RPMI7951 (cell line): ENCODE data around the gene COLEC11. TPM values are rescaled to one million over a fixed set of nuclear protein-coding genes. Genes with fewer than 3 reads are reported as not detected.
"Not testable (repeated sequence)": the region's sequence is repeated elsewhere in the genome, so short reads cannot be mapped to it uniquely, and the experiment has no call there.

ENCODE experiments used
- DNase-seq: peaks from one replicate; pipeline ENCODE4 v3.0.0-alpha.2; 2012; ENCODE audit warnings: low read depth
- total RNA-seq: library from RNA; depleted of rRNA; stranded (reverse); fragments of >200 nt; shearing (Covaris generic); gene quantifications from 2 replicates; pipeline ENCODE4 v1.2.3, GENCODE V29; 2014

COLEC11 gene
- total RNA-seq, 1 experiment from 2014 or later = 0.48 TPM

DNA sequence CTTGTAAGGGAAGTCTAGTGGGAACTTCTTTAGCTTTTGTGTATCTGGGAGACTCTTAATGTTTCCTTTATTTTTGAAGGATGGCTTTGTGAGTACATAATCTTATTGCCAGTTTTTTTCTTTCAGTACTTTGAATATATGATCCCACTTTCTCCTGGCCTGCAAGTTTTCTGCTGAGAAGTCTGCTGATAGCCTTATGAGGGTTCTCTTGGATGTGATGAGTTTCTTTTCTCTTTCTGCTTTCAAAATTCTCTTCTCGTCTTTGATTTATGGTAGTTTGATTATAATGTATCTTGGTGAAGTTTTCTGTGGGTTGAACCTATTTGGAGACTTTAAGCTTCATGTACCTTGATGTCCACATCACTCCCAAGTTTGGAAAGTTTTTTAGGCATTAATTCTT is 28.1 kb downstream of the COLEC11 start:
- DNase-seq = no peak

DNA sequence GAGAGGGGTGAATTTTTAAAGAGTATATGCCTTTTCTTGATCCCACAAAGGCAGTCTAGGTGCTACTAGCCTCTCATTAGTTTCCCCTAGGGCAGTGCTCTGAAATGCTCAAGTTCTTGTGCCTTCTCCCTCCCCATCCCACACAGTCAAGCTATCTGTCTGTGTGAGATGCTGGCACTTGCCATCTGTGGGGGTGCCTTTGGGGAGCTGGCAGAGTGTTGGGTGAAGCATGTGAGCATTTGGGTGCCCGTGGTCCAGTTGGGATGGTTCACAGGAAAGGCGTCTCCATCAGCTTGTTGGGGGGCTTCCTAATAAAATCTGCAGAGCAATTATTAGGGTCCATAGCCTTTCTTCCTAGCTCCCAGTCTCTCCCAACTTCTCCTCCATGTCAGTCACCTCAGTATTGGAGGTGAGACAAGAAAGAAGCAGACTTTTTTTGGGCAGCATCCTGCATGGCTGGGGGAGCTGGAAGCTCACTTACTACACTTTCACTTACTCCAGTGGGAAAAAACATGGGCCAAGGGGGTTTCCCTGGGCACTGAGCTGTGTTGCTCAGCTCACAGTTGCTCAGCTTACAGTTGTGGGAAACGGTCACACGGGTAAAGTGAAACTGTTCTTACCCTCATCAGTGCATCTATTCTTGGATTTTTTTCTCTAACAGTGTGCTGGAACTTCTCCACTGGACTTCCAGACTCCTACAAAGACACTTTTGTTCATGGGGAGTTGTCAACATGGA is 29.3 kb downstream of the COLEC11 start:
- DNase-seq = no peak

DNA sequence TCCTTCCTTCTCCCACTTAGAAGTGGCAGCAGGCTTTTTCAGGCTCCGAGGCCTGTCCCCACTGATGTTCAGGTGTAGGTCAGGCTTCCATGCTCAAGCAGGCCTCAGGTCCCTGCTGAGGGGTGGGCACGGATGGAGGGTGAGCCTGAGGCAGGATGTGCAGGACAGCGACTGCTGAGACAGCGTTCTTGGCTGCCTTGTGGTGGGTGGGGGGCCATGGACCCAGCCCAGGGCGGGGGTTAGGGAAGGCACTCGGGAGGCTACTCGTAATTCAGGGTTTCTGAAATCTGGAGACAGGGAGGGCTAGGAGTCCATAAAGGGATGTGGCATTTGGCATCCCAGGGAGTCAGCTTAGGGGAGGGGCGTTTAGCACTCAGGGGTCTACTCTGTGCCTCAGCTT is 30.3 kb downstream of the COLEC11 start:
- no peak for DNase-seq

DNA sequence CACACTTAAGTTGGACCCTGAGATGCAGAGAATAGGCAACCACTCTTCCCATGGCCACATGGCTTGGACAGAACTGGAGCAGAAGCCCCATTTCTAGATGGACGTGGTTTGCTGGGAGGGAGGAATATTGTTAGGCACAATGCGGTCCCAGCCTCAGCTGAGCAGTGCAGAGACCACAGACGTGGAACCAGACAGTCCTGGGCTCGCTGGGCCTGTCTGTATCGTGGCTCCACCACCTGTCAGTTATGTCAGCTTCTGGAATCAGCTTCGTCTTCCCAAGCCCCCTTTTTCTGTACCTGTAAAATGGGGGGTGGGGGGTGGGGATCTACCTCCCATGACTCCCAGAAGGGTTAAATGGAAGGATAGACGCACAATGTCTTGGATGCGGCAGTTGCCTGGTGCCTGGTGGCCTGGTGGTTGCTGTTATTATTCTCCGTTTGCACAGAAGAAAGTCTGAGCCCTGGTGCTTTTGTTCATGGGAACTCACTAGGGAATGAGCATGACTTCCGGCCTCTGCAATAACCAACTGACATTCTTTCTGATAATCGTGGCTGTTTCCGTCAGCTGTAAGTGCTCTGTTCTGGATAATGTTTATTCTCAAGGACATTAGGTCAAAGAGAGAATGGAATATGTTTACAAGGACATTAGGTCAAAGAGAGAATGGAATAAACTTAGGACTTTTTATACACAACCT is 31.4 kb downstream of the COLEC11 start:
- DNase-seq = no peak

GRCh38 chr2:3626812-3627499 is 32.0 kb downstream of the COLEC11 start:
- no peak for DNase-seq

DNA sequence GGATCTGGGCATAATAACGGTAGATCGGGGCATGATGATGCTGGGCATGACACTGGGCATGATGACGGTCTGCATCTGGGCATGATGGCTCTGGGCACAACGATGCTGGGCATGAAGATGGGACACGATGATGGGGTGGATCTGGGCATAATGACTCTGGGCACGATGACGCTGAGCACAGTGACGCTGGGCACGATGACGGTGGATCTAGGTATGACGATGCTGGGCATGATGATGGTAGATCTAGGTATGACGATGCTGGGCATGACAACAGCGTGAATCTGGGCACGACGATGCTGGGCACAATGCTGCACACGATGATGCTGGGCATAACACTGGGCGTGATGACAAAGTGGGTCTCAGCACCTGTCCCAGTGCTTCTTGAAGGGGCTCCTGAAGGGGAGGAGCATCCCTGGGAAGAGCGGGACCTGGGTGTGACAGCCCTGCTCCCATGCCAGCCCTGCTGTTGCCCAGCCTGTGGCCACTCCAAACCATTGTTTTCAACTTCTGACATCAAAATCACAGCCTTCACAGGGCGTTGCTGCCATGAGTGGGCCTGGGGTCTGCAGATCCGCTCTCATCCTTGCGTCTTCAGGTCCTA is 32.7 kb downstream of the COLEC11 start:
- DNase-seq = no peak

GRCh38 chr2:3628241-3628679 is 33.3 kb downstream of the COLEC11 start:
- DNase-seq = no peak

DNA sequence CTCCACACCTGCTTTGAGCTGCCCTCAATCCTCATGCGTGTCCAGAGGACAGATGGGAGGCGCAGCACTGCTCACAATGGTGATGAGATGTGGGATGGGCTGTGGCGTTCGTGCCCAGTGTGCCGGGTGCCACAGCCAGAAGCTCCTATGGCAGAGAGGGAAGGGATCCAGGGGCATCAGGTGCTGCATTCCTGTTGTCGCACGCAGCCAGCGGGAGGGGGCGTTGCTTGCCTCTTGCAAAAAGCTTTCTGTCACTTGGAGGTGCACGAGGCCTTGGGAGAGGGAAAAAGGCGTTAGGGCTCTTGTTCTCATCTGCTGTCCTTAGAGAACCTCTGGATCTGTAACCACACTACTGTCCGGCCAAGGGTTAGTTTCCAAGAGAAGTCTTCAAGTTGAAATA is 33.9 kb downstream of the COLEC11 start:
- no peak for DNase-seq

DNA sequence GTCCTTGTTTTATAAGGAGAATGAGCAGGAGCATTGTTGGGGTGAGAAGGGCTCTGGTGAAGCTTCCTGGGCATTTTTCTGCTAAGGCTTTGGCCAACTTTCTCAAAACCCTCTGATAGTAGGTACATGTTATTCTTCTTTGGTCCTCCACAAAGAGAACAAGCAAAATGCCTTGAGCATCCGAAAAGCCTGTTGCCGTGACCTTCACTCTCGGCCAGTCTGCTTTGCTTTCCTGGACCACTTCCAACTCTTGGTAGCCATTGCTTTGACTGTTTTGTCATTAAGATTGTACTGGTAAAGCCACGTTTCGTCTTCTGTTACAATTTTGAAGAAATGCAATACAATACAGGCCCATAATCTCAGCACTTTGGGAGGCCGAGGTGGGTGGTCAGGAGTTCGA is 35.7 kb downstream of the COLEC11 start:
- no peak for DNase-seq

GRCh38 chr2:3631161-3631850 is 36.4 kb downstream of the COLEC11 start:
- no peak for DNase-seq

GRCh38 chr2:3631851-3632659 is 37.1 kb downstream of the COLEC11 start:
- DNase-seq = no peak

DNA sequence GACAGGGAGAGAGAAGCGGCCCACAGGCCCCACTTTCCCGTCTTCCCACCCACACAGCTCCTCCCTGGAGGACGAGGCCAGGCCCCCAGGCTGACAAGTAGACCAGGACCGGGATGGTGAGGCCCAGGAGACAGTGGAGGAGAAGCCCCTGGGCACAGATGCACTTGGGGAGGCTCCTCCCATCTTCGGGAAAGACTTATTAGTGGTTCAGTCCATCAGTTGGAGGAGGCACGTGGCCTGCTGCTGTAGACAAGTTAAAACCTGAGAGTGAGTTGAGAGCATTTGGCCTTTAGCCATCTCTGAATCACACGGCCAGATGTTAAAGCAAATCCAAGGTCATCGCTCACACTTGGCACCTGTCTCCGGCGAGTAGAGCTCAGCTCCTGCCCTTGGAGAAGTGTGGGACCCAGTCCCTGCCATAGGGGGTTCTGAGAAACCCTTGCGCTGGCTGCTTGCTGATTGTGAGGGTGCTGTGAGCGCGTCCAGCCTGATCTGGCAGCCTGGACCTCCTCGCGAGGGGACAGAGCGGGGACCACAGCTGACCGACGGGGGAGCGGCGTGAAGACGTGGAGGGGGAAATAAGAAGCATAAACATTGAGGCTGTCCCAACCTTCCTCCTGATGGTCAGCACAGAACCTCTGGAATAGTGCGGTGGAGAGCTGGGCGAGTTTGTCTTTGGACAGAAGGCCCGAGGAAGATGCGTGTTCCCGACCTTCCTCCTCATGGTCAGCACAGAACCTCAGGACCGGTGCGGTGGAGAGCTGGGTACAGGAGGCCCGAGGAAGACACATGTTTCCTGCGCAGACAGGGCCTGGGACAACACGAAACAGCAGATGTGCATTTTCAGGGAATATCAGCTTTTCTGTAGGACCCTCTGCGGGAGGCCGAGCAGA is 38.4 kb downstream of the COLEC11 start:
- DNase-seq = peak; percentile 32

DNA sequence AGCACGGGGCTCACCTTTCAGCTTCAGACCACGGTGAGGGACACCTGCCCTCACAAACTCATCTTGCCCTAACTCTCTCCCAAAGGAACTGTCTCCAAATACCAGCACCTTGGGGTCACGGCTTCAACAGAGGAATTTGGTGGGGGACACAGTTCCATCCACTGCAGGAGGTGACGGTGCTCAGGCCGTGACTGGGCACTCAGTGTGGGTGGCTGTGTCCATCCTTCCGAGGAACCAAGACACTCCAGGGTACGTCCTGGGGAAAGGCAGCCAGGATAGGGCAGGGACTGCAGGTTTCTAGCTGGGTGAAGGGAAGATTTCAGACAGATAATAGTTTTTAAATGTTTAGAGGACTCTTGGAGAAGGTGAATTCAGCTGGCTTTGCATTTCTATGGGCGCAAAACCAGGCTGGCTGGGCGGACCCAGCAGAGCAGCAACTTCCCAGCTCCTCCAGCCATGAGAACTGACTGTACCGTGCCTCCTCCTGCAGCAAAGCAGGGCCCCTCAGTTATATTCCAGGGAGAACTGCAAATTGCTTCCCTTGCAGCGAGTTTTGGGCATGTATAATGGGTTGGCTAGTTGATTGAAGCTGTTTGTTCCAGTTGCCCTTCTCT is 39.2 kb downstream of the COLEC11 start:
- no peak for DNase-seq

GRCh38 chr2:3634596-3635121 is 39.7 kb downstream of the COLEC11 start:
- DNase-seq = no peak

DNA sequence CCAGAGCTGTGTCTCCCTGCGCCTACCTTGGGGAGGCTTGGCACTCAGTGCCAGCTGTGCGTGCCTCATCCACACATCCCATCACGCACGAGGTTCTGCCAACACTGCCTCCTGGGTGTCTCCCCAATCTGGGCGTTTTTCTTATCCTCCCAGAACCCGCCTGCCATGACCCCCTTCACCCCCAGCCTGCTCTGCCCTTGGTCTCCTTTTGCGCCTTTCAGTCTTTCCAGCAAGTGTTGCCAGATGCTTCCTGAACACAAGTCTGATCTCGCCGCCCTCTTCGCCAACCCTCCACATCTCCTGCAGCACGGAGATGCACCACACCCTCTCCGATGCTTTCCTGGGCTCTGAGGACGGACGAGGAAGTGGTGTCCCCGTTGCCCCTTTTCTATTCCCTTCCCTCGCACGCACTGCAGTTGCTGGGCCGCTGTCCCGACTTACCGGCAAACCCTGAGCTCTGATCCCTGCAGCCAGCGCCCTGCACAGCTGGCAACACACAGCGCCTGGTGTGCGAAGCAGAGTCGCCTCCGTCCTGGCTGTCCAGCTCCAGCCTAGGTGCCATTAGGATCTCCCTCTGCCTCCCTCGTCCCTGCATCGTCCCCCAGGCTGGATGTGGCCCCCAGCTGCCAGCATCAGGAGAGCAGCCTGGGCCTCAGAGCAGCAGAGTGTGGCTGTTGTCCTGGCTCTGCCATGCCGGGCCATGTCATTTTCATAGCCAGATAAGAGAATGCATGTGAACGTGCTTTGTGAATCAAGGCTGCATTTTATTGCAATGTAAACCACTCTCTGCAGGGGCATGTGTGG is 40.5 kb downstream of the COLEC11 start:
- no peak for DNase-seq

DNA sequence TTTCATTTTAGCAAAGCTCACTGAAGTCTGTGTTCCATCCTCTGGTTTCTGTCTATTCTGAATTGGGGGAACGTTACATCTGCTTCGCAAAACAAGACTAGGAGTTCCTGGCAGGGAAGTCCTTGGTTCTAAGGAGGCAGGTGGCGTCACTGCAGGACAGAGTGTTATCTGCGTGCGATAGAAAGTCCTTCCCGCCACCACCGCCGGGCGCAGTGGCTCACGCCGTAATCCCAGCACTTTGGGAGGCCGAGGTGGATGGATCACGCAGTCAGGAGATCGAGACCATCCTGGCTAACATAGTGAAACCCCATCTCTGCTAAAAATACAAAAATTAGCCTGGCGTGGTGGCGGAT is 41.0 kb downstream of the COLEC11 start:
- not testable (repeated sequence) for DNase-seq

- no peak for DNase-seq
Observed at GRCh38 chr2:3636586-3637310, 41.8 kb downstream of the COLEC11 start.

GRCh38 chr2:3637311-3637675 is 42.4 kb downstream of the COLEC11 start:
- no peak for DNase-seq
